HL-60 (cell line): ENCODE data around the gene MYO3A.

Experiments
- DNase-seq, 2 experiments: peaks; one replicate each; pipeline ENCODE4 v3.0.0-alpha.2; 2010 to 2020; ENCODE audit warnings: low read depth in 1 of 2, low spot score in 1 of 2
- H3K27ac ChIP-seq: fragments of 250-450 bp; sonication (Bioruptor Pico); replicated peaks from 2 replicates; pipeline ENCODE4 v1.5.1; 2020; ENCODE audit warnings: mild to moderate bottlenecking, moderate library complexity
- H3K27me3 ChIP-seq: fragments of 250-450 bp; sonication (Bioruptor Pico); 2 replicates; pipeline ENCODE4 v1.5.1; 2021; ENCODE audit warnings: mild to moderate bottlenecking, moderate library complexity; ENCODE audit not compliant: insufficient read depth, poor library complexity, severe bottlenecking
- H3K4me3 ChIP-seq: replicated peaks from 2 replicates; pipeline ENCODE4 v1.5.1; 2011; ENCODE audit warnings: mild to moderate bottlenecking, control low read depth, low read length; ENCODE audit not compliant: insufficient read depth
- CTCF ChIP-seq: IDR thresholded peaks from one replicate; pipeline ENCODE4 v1.5.1; 2011; ENCODE audit warnings: low read length, control low read depth, inconsistent platforms; ENCODE audit not compliant: insufficient read depth
- GABPA ChIP-seq: IDR thresholded peaks from 2 replicates; pipeline ENCODE4 v1.6.1; 2012; ENCODE audit warnings: low read depth
- POLR2AphosphoS5 ChIP-seq: IDR thresholded peaks from 2 replicates; pipeline ENCODE4 v1.6.1; 2012; ENCODE audit warnings: low read depth
- REST ChIP-seq: IDR thresholded peaks from 2 replicates; pipeline ENCODE4 v1.6.1; 2012; ENCODE audit warnings: low read depth; ENCODE audit not compliant: insufficient replicate concordance
- SPI1 ChIP-seq: IDR thresholded peaks from 2 replicates; pipeline ENCODE4 v1.6.1; 2012; ENCODE audit warnings: low read depth, mild to moderate bottlenecking, borderline replicate concordance

The MYO3A gene

GRCh38 chr10:26211781-26212444, 277.9 kb downstream of the MYO3A start:
- Histone ChIP-seq H3K4me3 (no peak overlapping the region), H3K27me3 (peaks cover 69% of the 10 kb centered on the region), H3K27ac (no peak overlapping the region)
- DNase-seq: no peak
- no peak for TF ChIP-seq REST

GRCh38 chr10:26212511-26212910, 278.5 kb downstream of the MYO3A start:
- Histone ChIP-seq H3K27me3 (peaks cover 75% of the 10 kb centered on the region), H3K4me3 (no peak overlapping the region), H3K27ac (no peak overlapping the region)
- TF ChIP-seq CTCF (no peak), POLR2AphosphoS5 (no peak), GABPA (no peak), REST (no peak), SPI1 (no peak)
- DNase-seq: no peak

- TF ChIP-seq REST (no peak), GABPA (no peak), CTCF (no peak), POLR2AphosphoS5 (no peak), SPI1 (no peak)
- DNase-seq: no peak
- peaks cover 82% of the 10 kb centered on the region for H3K27me3 ChIP-seq
- no peak overlapping the region for H3K4me3 ChIP-seq
- H3K27ac ChIP-seq: no peak overlapping the region
Observed at GRCh38 chr10:26213157-26213800, 279.2 kb downstream of the MYO3A start.
